Measurements from ENCODE around the gene HOXA7.

- TF ChIP-seq CTCF (IDR thresholded peaks at IDR 0.05) (no peak), EZH2 (IDR thresholded peaks at IDR 0.05; ENCODE audit: borderline replicate concordance, insufficient read depth, low read depth, low read length, poor library complexity, severe bottlenecking) (peak; percentile 13)
These were observed 28.0 kb upstream of the HOXA7 start for GRCh38 chr7:27184337-27185012.

All from B cell (primary cell).